Brain microvascular endothelial cell (primary cell): ENCODE measurements around the gene ATP8A2.

Experiments used
- DNase-seq: peaks from one replicate; pipeline ENCODE4 v3.0.0-alpha.2; 2020
- H3K27ac ChIP-seq: fragments of 250-450 bp; sonication (Bioruptor Pico); 2 replicates; pipeline ENCODE4 v1.5.1; 2020; ENCODE audit warnings: mild to moderate bottlenecking, moderate library complexity
- H3K27me3 ChIP-seq: fragments of 250-450 bp; sonication (Bioruptor Pico); replicated peaks from 2 replicates; pipeline ENCODE4 v1.5.1; 2020; ENCODE audit warnings: mild to moderate bottlenecking
- H3K36me3 ChIP-seq: fragments of 250-450 bp; sonication (Bioruptor Pico); replicated peaks from 2 replicates; pipeline ENCODE4 v1.5.1; 2020; ENCODE audit warnings: mild to moderate bottlenecking
- H3K4me3 ChIP-seq: 2 replicates; pipeline ENCODE4 v1.5.1; 2011; ENCODE audit warnings: low read depth, mild to moderate bottlenecking, control low read depth, low read length, moderate library complexity
- in situ Hi-C: cut with HindIII; loops from 2 replicates; pipeline ENCODE4 v1.10.0; 2017; ENCODE audit warnings: low sequenced_read_pairs, low pct_ligation_motif_present
- TF ChIP-seq, protein P1 (sequence below): IDR thresholded peaks from 2 replicates; pipeline ENCODE4 v1.5.1; 2011; ENCODE audit warnings: low read depth, mild to moderate bottlenecking, moderate library complexity, low read length, control low read depth, inconsistent platforms; ENCODE audit errors: missing control alignments

The ATP8A2 gene

GRCh38 chr13:25732111-25732865, 360.5 kb downstream of the ATP8A2 start:
- in situ Hi-C loops: no loop called here
- H3K27ac ChIP-seq: peak overlapping the region; percentile 92
- peak; percentile 92 for DNase-seq
- no peak overlapping the region for H3K4me3 ChIP-seq
- H3K36me3 ChIP-seq: no peaks in the 10 kb centered on the region
- TF ChIP-seq, protein P1, sequence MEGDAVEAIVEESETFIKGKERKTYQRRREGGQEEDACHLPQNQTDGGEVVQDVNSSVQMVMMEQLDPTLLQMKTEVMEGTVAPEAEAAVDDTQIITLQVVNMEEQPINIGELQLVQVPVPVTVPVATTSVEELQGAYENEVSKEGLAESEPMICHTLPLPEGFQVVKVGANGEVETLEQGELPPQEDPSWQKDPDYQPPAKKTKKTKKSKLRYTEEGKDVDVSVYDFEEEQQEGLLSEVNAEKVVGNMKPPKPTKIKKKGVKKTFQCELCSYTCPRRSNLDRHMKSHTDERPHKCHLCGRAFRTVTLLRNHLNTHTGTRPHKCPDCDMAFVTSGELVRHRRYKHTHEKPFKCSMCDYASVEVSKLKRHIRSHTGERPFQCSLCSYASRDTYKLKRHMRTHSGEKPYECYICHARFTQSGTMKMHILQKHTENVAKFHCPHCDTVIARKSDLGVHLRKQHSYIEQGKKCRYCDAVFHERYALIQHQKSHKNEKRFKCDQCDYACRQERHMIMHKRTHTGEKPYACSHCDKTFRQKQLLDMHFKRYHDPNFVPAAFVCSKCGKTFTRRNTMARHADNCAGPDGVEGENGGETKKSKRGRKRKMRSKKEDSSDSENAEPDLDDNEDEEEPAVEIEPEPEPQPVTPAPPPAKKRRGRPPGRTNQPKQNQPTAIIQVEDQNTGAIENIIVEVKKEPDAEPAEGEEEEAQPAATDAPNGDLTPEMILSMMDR: no peak
- H3K27me3 ChIP-seq: no peaks in the 10 kb centered on the region

DNA sequence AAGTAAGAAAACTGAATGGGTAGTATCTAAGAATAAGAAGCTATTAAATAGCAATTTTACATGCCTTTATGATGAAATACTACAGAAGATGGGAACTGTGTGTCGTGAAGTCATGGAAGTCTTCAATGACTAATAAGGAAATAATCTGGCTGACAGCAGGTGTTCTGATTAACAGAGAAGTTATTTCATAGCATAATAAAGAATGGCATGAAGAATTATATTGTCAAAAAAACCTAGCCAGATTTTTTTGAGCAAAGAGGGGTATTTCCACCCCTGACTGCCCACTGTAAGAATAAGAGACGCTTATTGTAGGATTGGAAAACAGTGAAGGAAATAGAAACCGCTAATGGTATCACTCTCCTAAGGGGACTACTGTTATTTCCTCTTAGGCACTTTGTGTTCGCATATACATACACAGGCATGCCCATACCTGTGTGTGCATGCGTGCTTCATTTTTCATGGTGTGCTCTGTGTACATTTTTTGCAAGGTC, 361.3 kb downstream of the ATP8A2 start:
- Histone ChIP-seq H3K27ac (peak overlapping the region; percentile 92), H3K27me3 (no peaks in the 10 kb centered on the region), H3K36me3 (no peaks in the 10 kb centered on the region), H3K4me3 (no peak overlapping the region)
- TF ChIP-seq, protein P1: no peak
- DNase-seq: peak; percentile 61
- in situ Hi-C loops: no loop called here

GRCh38 chr13:25733696-25734435, 362.1 kb downstream of the ATP8A2 start:
- Histone ChIP-seq H3K27me3 (no peaks in the 10 kb centered on the region), H3K27ac (peak overlapping the region; percentile 92), H3K36me3 (no peaks in the 10 kb centered on the region), H3K4me3 (no peak overlapping the region)
- TF ChIP-seq, protein P1: no peak
- no peak for DNase-seq
- in situ Hi-C loops: no loop called here

DNA sequence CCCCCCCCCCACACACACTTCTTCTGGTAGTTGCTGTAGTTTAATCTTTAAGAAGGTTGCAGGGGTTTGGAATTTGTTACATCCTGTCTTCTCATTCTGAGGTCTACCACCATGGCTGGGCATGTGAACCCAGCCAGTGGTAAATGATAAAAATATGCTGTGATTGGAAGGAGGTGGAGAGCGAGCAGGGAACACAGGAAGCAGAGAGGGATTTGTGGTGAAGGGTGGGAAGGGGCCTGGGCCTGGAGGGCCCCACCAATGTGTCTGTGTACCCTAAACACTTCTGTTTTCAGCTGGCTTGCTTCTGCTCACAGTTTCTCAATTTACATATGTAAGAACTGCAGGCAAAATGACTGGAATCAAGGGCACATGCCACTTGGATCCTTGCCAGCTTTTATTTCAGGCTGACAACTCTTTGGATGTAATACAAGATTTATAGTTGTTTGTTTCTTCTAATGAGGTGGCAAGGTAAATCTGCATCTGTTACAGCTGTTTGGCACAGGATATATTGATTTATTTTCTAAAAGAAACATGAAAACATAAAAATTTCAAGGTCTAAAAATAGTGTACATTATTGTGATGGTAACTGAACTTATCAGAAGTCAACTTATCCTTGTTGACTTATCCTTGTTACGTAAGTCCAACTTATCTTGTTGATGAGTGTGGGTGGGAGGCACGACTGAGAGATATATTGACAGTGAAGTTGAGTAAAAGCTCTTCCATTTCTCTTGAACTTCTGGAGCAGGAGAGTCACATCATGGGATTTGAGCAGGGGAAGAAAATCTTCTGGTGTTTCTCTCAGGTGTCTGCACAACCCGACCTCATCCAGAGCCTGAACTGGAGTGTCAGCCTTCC, 366.8 kb downstream of the ATP8A2 start:
- Histone ChIP-seq H3K27me3 (no peaks in the 10 kb centered on the region), H3K27ac (peak overlapping the region; percentile 82), H3K4me3 (no peak overlapping the region), H3K36me3 (no peaks in the 10 kb centered on the region)
- TF ChIP-seq, protein P1: no peak
- DNase-seq: peak; percentile 46
- in situ Hi-C loops: no loop called here

DNA sequence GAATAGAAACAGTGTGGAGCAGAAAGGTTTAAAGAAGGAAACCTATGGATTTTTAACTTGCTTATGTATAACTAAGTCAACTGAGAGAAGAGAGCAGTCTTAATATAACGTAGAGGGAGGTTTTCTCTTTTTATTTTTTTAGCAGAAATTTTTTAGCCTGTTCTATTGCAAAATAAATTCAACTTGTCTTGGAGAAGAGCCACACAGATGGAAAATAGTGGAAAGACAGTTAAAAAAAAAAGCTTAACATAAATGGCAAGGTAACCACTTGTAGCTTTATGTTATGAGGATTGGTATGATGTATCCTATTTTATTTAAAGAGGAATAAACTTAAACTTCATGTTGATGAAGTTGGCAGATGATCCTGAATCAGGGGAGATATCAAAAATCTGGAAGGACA, 367.6 kb downstream of the ATP8A2 start:
- Histone ChIP-seq H3K4me3 (no peak overlapping the region), H3K27me3 (no peaks in the 10 kb centered on the region), H3K27ac (no peak overlapping the region), H3K36me3 (no peaks in the 10 kb centered on the region)
- in situ Hi-C loops: no loop called here
- no peak for DNase-seq
- TF ChIP-seq, protein P1: no peak
